KOPT-K1 (cell line): Measurements from ENCODE around the gene HRAS.
"Not testable (repeated sequence)": the region's sequence is repeated elsewhere in the genome, so short reads cannot be mapped to it uniquely, and the experiment has no call there.

Experiments used
- H3K27ac ChIP-seq: fragments of 200-600 bp; sonication (generic); 2 replicates; pipeline ENCODE4 v1.5.1; 2016; ENCODE audit warnings: antibody characterized with exemption, mild to moderate bottlenecking, low read depth, low read length; ENCODE audit not compliant: poor library complexity, severe bottlenecking
- H3K36me3 ChIP-seq: fragments of 200-600 bp; sonication (generic); 2 replicates; pipeline ENCODE4 v1.5.1; 2017; ENCODE audit warnings: antibody characterized with exemption, mild to moderate bottlenecking, low read length, moderate library complexity; ENCODE audit not compliant: insufficient read depth
- H3K9me3 ChIP-seq: fragments of 200-600 bp; sonication (generic); 2 replicates; pipeline ENCODE4 v1.5.1; 2017; ENCODE audit warnings: antibody characterized with exemption, low read length, mild to moderate bottlenecking; ENCODE audit not compliant: insufficient read depth, poor library complexity, severe bottlenecking

HRAS gene

DNA sequence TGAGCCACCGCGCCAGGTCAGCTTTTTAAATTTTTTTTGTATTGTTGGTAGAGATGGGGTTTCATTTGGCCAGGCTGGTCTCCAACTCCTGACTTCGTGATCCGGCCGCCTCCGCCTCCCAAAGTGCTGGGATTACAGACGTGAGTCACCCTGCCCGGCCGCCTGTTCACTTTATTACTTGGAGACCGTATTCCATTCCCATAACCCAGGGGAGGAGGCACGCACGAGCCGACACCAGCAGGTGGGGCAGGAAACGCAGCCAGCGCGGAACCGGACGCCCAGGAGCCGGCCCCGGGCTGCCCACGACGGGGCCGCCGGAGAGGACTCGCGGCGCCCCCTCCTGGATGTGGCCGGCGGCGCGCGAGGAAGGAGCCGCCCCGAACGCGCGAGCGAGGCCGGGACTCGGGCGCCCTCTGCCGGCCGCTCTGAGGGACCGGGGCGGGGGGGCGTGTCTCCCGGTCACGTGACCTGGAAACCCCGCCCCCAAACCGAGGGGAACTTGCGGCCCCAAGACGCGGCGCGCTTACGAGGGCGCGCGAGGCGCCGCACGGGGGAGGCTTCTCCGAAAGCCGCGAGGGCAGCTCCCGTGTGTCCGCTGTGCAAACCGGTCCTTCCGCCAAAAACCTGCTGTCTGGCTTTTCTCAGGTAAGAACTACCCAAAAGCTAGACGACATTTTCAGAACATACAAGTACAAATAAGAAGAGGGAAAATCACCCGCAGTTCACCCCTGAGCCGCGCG is 16.7 kb downstream of the HRAS start:
- H3K27ac ChIP-seq = peak overlapping the region; percentile 23
- no peaks in the 10 kb centered on the region; the same call in 1 of the 2 replicates for H3K36me3 ChIP-seq
- peaks cover 12% of the 10 kb centered on the region for H3K9me3 ChIP-seq

DNA sequence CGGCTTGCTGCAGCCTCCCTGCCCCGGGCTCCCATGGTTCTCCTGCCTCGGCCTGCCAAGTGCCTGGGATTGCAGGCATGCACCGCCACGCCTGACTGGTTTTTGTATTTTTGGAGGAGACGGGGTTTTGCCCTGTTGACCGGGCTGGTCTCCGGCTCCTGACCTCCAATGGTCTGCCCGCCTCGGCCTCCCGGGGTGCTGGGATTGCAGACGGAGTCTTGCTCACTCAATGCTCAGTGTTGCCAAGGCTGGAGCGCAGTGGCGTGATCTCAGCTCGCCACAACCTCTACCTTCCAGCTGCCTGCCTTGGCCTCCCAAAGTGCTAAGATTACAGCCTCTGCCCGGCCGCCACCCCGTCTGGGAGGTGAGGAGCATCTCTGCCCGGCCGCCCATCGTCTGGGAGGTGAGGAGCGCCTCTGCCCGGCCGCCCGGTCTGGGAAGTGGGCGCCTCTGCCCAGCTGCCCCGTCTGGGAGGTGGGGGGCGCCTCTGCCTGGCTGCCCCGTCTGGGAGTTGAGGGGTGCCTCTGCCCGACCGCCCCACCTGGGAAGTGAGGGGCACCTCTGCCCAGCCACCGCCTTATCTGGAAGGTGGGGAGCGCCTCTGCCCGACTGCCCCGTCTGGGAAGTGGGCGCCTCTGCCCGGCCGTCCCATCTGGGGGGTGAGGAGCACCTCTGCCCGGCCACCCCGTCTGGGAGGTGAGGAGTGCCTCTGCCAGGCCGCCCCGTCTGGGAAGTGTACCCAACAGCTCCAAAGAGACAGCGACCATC is 18.3 kb downstream of the HRAS start:
- peaks cover 12% of the 10 kb centered on the region for H3K9me3 ChIP-seq
- not testable (repeated sequence) for H3K27ac ChIP-seq, H3K36me3 ChIP-seq

DNA sequence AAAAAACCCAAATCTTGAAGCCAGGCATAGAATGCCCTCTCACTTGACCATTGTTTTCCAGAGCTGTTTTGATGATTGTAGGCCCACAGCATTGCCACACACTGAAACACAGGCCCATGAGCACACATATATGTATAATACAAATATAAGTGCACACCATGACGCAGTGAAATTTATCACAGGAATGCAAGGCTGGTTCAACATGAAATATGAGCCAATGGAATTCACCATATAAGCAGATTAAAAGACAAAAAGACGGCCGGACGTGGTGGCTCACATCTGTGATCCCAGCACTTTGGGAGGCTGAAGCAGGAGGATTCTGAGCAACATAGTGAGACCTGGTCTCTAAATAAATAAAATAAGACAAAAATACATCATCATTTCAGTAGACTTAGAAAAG is 19.0 kb downstream of the HRAS start:
- peaks cover 12% of the 10 kb centered on the region for H3K9me3 ChIP-seq
- no peak overlapping the region for H3K27ac ChIP-seq
- no peaks in the 10 kb centered on the region; the same call in 1 of the 2 replicates for H3K36me3 ChIP-seq

DNA sequence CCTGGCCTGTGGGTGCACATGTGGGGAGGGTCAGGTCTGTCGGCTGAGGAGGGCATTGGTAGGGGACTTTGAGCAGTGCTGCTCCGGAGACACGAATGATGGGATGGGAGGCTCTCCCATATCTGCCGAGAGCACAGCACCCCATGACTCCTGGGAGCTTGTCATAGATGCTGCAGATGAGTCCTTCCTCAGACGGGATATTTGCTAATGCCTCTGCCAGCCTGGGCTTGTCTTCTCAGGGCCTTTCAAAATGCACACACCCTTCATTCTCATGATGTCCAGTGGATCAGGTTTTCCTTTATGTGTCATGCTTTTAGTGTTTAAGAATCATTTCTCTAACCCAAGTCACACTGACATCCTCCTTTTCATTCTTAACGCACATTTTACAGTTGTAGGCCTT is 20.2 kb downstream of the HRAS start:
- H3K36me3 ChIP-seq = peaks cover 6% of the 10 kb centered on the region
- no peak overlapping the region for H3K27ac ChIP-seq
- peaks cover 12% of the 10 kb centered on the region for H3K9me3 ChIP-seq

DNA sequence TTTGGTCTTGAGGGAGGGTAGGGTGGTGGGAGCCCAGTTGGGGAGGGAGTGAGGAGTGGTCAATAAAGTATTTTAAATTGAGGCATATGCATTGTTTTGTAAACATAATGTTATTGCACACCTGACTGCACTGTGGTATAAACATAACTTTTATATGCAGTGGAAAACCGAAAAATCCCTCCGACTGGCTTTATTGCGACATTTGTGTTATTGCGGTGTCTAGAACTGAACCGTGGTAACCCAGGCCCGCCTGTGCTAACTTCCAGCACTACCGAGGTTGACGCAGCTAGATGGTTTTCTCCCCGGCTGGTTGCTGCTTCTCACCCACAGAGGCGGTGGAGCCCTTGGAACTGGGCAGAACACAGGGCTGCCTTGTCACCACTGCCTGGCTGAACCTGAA is 20.8 kb downstream of the HRAS start:
- H3K9me3 ChIP-seq = peaks cover 12% of the 10 kb centered on the region
- peaks cover 11% of the 10 kb centered on the region for H3K36me3 ChIP-seq
- no peak overlapping the region for H3K27ac ChIP-seq

DNA sequence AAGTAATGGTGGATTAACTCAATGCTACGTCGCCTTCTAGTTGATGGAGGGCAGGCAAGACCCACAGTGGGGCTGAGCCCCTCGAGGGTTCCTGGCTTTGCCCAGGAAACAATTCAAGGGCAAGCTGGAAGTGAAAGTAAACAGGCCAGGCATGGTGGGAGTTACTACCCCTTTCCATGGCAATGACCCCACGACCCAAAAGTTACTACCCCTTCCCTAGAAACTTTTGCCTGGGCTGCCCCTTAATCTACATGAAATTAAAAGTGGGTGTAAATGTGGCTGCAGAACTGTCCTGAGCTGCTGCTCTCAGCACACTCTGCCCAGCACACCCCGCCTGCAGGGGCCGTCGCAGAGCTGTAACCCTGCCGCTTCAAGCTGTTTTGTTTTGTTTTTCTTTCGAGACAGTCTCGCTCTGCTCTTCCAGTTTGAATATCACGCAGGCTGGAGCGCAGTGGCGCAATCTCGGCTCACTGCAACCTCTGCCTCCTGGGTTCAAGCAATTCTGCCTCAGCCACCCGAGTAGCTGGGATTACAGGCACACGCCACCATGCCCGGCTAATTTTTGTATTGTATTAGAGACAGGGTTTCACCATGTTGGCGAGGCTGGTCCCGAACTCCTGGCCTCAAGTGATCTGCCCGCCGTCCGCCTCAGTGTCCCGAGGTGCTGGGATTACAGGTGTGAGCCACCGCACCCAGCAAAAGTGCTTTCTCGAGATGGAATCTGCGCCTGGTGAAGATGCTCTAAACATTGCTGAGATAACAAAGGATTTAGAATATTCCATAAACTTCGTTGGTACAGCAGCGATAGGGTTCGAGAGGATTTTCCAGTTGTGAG is 22.4 kb downstream of the HRAS start:
- peaks cover 12% of the 10 kb centered on the region for H3K9me3 ChIP-seq
- H3K36me3 ChIP-seq = peaks cover 26% of the 10 kb centered on the region
- H3K27ac ChIP-seq = no peak overlapping the region

DNA sequence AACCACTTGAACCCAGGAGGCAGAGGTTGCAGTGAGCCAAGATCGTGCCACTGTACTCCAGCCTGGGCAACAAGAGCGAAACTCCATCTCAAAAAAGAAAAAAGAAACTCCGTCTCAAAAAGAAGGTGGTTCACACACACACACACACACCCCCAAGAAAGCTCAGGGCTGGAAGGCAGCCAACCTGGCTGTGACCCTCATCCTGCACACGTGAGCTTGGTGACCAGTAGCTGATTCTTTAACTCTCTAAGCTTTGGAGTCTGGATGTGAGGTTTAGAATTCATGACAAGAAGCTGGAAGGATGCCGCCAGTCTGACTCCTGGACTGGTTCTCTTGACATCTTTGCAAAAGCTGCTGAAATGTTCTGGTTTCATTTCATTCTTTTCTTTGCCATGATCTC is 26.4 kb downstream of the HRAS start:
- H3K27ac ChIP-seq = no peak overlapping the region

DNA sequence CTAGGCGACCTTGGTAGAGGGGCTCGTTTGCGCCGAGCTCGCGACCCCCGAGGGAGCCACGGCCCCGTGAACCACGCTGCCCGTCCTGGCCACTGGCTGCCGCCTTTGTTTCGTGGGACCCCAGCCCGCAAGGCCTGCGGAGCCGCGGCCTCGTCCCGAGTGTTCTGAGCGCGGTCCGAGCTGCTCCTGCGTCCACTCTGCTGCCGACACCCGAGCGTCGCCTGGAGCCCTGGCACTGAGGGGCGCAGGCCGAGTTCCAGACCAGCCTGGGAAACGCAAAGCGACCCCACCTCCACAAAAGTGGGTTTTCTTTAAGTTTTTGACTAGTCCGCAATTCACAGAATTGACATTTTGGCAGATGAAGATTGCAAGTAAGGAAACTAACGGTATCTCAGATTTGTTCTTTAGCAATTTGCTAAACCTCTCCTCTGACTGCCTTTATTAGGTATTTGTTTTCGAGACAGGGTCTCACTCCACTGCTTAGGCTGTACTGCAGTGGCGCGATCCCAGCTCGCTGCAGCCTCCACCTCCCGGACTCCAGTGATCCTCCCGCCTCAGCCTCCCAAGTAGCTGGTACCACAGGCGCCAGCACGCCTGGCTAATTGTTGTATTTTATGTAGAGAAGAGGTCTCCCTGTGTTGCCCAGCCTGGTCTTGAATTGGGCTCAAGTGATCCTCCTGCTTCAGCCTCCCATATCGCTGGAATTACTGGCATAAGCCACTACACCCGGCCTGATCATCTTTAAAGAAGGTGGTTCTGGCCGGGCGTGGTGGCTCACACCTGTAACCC is 27.5 kb downstream of the HRAS start:
- no peaks in the 10 kb centered on the region for H3K9me3 ChIP-seq
- no peak overlapping the region for H3K27ac ChIP-seq
- H3K36me3 ChIP-seq = peaks cover 27% of the 10 kb centered on the region

More for the DNA sequence above, 26.4 kb downstream of the HRAS start:
- Histone ChIP-seq H3K9me3 (no peaks in the 10 kb centered on the region), H3K36me3 (peaks cover 27% of the 10 kb centered on the region)

DNA sequence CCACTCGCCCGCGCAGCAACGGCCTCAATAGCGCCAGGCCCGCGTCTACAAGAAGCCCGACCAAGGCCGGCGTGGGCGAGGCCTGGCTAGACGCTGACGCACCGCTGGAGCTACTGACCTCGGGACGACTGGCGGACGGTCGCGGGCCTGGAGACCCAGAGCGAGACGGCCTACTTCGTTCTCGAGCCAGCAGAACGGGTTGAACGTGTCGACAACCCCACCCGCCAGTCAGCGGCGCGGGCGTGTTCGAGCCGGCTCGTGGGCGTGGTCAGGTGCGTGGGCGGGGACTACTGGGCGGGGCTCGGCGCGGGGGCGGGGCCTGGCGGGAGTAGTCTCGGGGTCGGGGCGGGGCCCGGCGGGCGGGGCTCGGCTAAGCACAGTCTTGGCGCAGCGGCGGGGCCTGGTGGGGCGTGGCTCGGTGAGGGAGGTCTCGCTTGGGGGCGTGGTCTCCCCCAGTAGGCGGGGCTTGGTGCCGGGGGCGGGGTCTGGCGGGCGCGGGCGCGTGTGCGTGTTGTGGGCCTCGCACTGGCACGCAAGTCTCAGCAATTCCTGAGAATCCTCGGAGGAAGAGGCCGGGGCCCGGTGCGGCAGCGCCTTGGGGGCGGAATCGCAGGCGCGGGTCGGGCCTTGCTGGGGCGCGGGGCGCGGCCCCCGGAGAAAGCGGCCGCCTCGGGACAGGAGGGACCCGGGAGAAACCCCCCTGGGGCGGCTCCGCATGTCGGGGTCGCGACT is 28.2 kb downstream of the HRAS start, which contains the start of gene RNH1:
RNH1 (minus strand) TSS at position 248 of the 732 bp plus-strand sequence. CDS start 5,080 bp downstream, outside the sequence.
- Histone ChIP-seq H3K36me3 (peaks cover 29% of the 10 kb centered on the region), H3K9me3 (no peaks in the 10 kb centered on the region), H3K27ac (peak within 1 kb of the TSS; percentile 98)

DNA sequence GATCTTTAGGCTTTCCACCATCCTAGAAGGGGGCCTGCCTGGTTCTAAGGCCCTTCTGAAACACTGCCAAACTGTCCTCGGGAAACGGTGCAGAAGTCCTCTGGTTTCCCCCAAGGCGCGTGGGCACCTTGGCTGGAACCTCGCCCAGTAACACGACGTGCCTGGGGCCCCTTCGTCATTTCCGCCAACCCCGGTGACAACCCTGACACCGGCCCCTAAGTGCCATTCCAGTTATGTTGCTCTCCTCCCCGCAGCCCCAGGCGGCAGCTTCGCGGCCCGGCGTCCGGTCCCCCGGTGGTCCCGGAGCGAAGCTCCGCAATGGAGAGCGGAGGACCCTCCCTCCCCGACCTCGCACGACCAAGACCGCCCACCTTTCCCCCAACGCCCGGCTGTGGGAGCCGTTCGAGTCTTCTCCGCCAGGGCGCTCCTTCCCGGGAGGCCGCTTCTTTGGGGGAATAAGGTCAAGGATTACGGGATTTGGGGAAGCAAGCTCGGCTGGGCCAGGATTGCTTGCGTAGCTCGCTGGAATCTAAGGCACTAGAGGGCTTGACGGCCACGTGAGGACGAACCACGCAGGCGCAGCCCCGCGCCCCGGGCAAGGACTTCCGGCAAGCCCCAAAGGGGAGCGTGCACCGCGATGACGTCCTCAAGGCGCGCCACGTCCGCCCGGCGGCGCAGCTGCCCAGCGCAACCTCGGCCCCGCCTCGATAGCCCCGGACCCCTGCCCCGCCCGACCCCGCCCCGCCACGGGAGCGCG is 29.0 kb downstream of the HRAS start:
- Histone ChIP-seq H3K27ac (peak overlapping the region; percentile 98), H3K36me3 (peaks cover 36% of the 10 kb centered on the region), H3K9me3 (no peaks in the 10 kb centered on the region)

DNA sequence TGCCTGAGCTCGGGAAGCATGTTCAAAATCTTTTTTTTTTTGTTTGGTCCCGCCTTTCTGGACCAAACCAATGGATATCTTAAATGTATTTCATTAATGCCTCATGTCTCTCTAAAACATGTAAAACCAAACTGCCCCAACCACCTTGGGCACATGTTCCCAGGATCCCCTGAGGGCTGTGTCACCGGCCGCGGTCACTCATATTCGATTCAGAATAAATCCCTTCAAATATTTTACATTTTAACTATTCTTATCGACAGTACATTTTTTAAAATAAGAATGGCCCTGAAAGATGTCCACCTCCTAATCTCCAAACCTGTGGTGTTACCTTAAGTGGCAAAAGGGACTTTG is 30.4 kb downstream of the HRAS start:
- Histone ChIP-seq H3K36me3 (peaks cover 43% of the 10 kb centered on the region), H3K9me3 (no peaks in the 10 kb centered on the region), H3K27ac (no peak overlapping the region)

DNA sequence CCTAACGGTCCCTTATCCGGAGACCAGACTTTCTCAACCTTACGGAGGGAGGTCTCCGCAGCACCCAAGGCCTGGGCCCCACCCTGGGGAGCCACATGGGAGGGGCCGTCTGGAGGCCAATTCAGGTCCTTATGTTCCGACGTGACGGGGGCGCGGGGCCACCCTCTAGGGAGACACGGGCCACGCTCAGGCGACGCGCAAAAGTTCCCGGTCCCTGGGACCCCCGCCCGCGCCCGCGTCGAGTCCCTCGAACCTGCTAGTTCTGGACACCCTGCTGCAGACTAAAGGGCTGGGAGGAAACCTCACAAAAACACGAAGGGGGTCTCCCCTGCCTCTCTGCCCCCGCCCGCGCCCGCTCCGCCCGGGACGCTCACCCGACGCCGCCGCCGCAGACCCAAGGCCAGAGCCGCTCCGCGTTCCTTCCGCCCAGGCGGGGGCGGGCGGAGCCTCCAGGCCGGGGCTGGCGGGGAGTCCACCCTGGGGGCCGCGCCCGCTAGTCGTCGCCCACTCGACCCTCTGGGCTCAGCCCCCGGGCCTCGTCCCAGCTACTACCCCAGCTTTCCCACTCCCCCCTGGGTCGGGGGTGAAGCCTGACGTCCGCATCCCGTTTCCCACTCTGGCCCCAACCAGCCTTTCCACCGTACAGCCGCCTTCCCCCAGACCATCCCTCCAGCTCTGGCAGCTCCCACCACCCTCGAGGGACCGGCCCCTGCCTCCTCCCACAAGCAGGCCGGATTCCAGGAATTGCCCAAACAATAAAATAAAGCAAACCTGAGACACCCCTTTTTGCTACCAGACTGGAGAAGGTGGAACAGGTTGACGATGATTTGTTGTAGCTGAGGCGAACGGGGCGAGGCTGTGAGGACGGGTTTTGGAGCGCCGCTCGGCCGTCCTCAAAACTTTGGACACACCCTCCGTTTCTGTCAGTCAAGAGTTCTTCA is 31.1 kb downstream of the HRAS start:
- no peak overlapping the region for H3K27ac ChIP-seq
- H3K36me3 ChIP-seq = peaks cover 44% of the 10 kb centered on the region
- H3K9me3 ChIP-seq = no peaks in the 10 kb centered on the region
